ENCODE data around the gene DENND11. TPM values are rescaled to one million over a fixed set of nuclear protein-coding genes. Genes with fewer than 3 reads are reported as not detected.

DENND11 gene
- total RNA-seq, 6 donors from 2014 or later = 17.5 to 36.0 (median 29.1) TPM

GRCh38 chr7:141729020-141729419 is 27.1 kb upstream of the DENND11 start:
- Histone ChIP-seq H3K27ac (no peak overlapping the region), H3K4me3 (no peak overlapping the region), H3K36me3 (no peaks in the 10 kb centered on the region), H3K27me3 (no peaks in the 10 kb centered on the region), H3K9me3 (no peaks in the 10 kb centered on the region), H3K4me1 (no peaks in the 10 kb centered on the region)
- DNase-seq (no peak), ATAC-seq (ENCODE audit: low FRiP score in 2 of 2) (no peak)
- TF ChIP-seq POLR2AphosphoS5 (IDR thresholded peaks at IDR 0.05) (no peak), CTCF (IDR thresholded peaks at IDR 0.05) (no peak), POLR2A (IDR thresholded peaks at IDR 0.05) (no peak), EP300 (IDR thresholded peaks at IDR 0.05) (no peak)
- 88 to 95% methylated on average over 1 of the region's 1 CpG for WGBS, 2 donors

GRCh38 chr7:141722529-141722928 is 20.6 kb upstream of the DENND11 start:
- 85 to 94% methylated on average over 2 of the region's 2 CpGs for WGBS, 2 donors

GRCh38 chr7:141717450-141717849 is 15.5 kb upstream of the DENND11 start:
- no peak overlapping the region for H3K27ac ChIP-seq
- 87 to 90% methylated on average over 1 of the region's 1 CpG for WGBS, 2 donors

More at GRCh38 chr7:141722529-141722928, 20.6 kb upstream of the DENND11 start:
- no peaks in the 10 kb centered on the region for H3K9me3 ChIP-seq
- H3K4me3 ChIP-seq = no peak overlapping the region
- H3K36me3 ChIP-seq = peaks cover 0 to 4% (median 0%) of the 10 kb centered on the region in 4 donors
- no peaks in the 10 kb centered on the region for H3K4me1 ChIP-seq
- no peaks in the 10 kb centered on the region for H3K27me3 ChIP-seq
- ATAC-seq (ENCODE audit: low FRiP score in 2 of 2) = no peak
- TF ChIP-seq POLR2AphosphoS5 (IDR thresholded peaks at IDR 0.05) = no peak
- no peak for TF ChIP-seq CTCF (IDR thresholded peaks at IDR 0.05)
- no peak for TF ChIP-seq POLR2A (IDR thresholded peaks at IDR 0.05)
- no peak for TF ChIP-seq EP300 (IDR thresholded peaks at IDR 0.05)
- no peak overlapping the region for H3K27ac ChIP-seq
- no peak for DNase-seq

GRCh38 chr7:141715794-141716689 is 14.1 kb upstream of the DENND11 start:
- Histone ChIP-seq H3K4me1 (no peaks in the 10 kb centered on the region), H3K4me3 (no peak overlapping the region), H3K36me3 (no peaks in the 10 kb centered on the region), H3K27ac (no peak overlapping the region), H3K9me3 (no peaks in the 10 kb centered on the region), H3K27me3 (no peaks in the 10 kb centered on the region)
- TF ChIP-seq POLR2A (IDR thresholded peaks at IDR 0.05) (no peak), EP300 (IDR thresholded peaks at IDR 0.05) (no peak), CTCF (IDR thresholded peaks at IDR 0.05) (no peak), POLR2AphosphoS5 (IDR thresholded peaks at IDR 0.05) (no peak)
- ATAC-seq (ENCODE audit: low FRiP score in 2 of 2) (no peak), DNase-seq (no peak)
- 76 to 88% methylated on average over 6 of the region's 6 CpGs for WGBS, 2 donors

More at GRCh38 chr7:141717450-141717849, 15.5 kb upstream of the DENND11 start:
- peaks cover 0 to 4% (median 0%) of the 10 kb centered on the region in 4 donors for H3K36me3 ChIP-seq
- no peak for DNase-seq
- no peak for ATAC-seq (ENCODE audit: low FRiP score in 2 of 2)
- H3K4me3 ChIP-seq = no peak overlapping the region
- no peaks in the 10 kb centered on the region for H3K4me1 ChIP-seq
- H3K9me3 ChIP-seq = no peaks in the 10 kb centered on the region
- TF ChIP-seq POLR2AphosphoS5 (IDR thresholded peaks at IDR 0.05) (no peak), POLR2A (IDR thresholded peaks at IDR 0.05) (no peak), CTCF (IDR thresholded peaks at IDR 0.05) (no peak), EP300 (IDR thresholded peaks at IDR 0.05) (no peak)
- no peaks in the 10 kb centered on the region for H3K27me3 ChIP-seq
